H1 (cell line): ENCODE data around the gene OSBPL5. TPM values are rescaled to one million over a fixed set of nuclear protein-coding genes. Genes with fewer than 3 reads are reported as not detected.

Experiments
- CTCF ChIA-PET: fragments of 300-600 bp; sonication (Branson Sonifier 250); formaldehyde crosslinking; loops from one replicate; lab custom pipeline; 2021; ENCODE audit not compliant: partially characterized antibody; lab: Charles Lee
- POLR2A ChIA-PET: fragments of 300-600 bp; sonication (Branson Sonifier 250); formaldehyde crosslinking; loops from one replicate; lab custom pipeline; 2021; ENCODE audit warnings: inconsistent platforms; ENCODE audit not compliant: partially characterized antibody; lab: Charles Lee
- DNase-seq, 2 experiments: peaks; one replicate each; pipeline versions ENCODE4 v3.0.0 to v3.0.0-alpha.2; 2010 to 2022; ENCODE audit warnings: low spot score in 2 of 2, low read depth in 1 of 2, mixed read lengths in 1 of 2
- FAIRE-seq: peaks from 2 replicates; lab custom pipeline; 2011; peaks lifted over from hg19 to GRCh38; lab: Jason Lieb, UNC
- H2AFZ ChIP-seq: 2 replicates; pipeline ENCODE4 v1.8.1; 2012; ENCODE audit warnings: low read length, inconsistent platforms
- H2AK5ac ChIP-seq: 2 replicates; pipeline ENCODE4 v1.6.1; 2013; ENCODE audit warnings: low read depth, low read length
- H2BK120ac ChIP-seq: replicated peaks from 2 replicates; pipeline ENCODE3; 2013; ENCODE audit warnings: low read depth, low read length, inconsistent platforms
- H2BK12ac ChIP-seq: 2 replicates; pipeline ENCODE4 v1.6.1; 2013; ENCODE audit warnings: low read depth, low read length
- H2BK15ac ChIP-seq: 2 replicates; pipeline ENCODE4 v1.6.1; 2013; ENCODE audit warnings: low read length
- H2BK20ac ChIP-seq: 2 replicates; pipeline ENCODE4 v1.6.1; 2013; ENCODE audit warnings: low read length
- H2BK5ac ChIP-seq: 2 replicates; pipeline ENCODE4 v1.6.1; 2013; ENCODE audit warnings: low read depth, low read length
- H3K14ac ChIP-seq: 2 replicates; pipeline ENCODE4 v1.6.1; 2013; ENCODE audit warnings: inconsistent platforms; ENCODE audit not compliant: insufficient read length
- H3K18ac ChIP-seq: 2 replicates; pipeline ENCODE4 v1.6.1; 2013; ENCODE audit warnings: low read length; ENCODE audit errors: extremely low read depth
- H3K23ac ChIP-seq: 2 replicates; pipeline ENCODE4 v1.6.1; 2013; ENCODE audit warnings: inconsistent platforms; ENCODE audit not compliant: insufficient read length
- H3K23me2 ChIP-seq: 2 replicates; pipeline ENCODE4 v1.6.1; 2013; ENCODE audit warnings: low read depth, low read length
- H3K27ac ChIP-seq: 2 replicates; pipeline ENCODE4 v1.6.1; 2011; ENCODE audit warnings: low read depth, low read length, inconsistent platforms
- H3K27me3 ChIP-seq, 4 experiments: replicated peaks in 1 of 4; 1 replicate in 1 of 4; 2 replicates in 3 of 4; pipeline versions ENCODE4 v1.6.1 to v1.8.1; 2011 to 2013; ENCODE audit warnings: low read length in 3 of 4, mild to moderate bottlenecking in 3 of 4, inconsistent platforms in 2 of 4, mixed read lengths in 2 of 4, moderate library complexity in 1 of 4; ENCODE audit not compliant: control insufficient read depth in 3 of 4, insufficient read depth in 3 of 4; ENCODE audit errors: extremely low read depth in 1 of 4
- H3K36me3 ChIP-seq, 4 experiments: 2 replicates each; pipeline versions ENCODE4 v1.6.1 to v1.8.1; 2011 to 2013; ENCODE audit warnings: mild to moderate bottlenecking in 4 of 4, low read length in 3 of 4, moderate library complexity in 2 of 4, control low read depth in 1 of 4, inconsistent platforms in 1 of 4; ENCODE audit not compliant: insufficient read depth in 4 of 4, control insufficient read depth in 2 of 4
- H3K4ac ChIP-seq: replicated peaks from 2 replicates; pipeline ENCODE3; 2013; ENCODE audit warnings: low read length, low read depth, mixed read lengths, inconsistent platforms; ENCODE audit not compliant: insufficient read length
- H3K4me1 ChIP-seq, 4 experiments: replicated peaks in 1 of 4; 1 replicate in 1 of 4; 2 replicates in 3 of 4; pipeline versions ENCODE4 v1.6.1 to v1.8.1; 2011 to 2013; ENCODE audit warnings: low read length in 3 of 4, inconsistent platforms in 2 of 4, mixed read lengths in 1 of 4; ENCODE audit not compliant: insufficient read depth in 4 of 4, control insufficient read depth in 3 of 4
- H3K4me2 ChIP-seq, 2 experiments: 2 replicates each; pipeline versions ENCODE4 v1.6.1 to v1.8.1; 2011 to 2013; ENCODE audit warnings: low read depth in 2 of 2, low read length in 2 of 2, control low read depth in 1 of 2, inconsistent platforms in 1 of 2, mild to moderate bottlenecking in 1 of 2; ENCODE audit not compliant: insufficient read depth in 1 of 2
- H3K4me3 ChIP-seq, 4 experiments: fragments of 200-600, 300-600 bp in 1 of 4; sonication (generic), shearing (Covaris generic), sonication (Bioruptor Twin) in 1 of 4; 2 replicates each; pipeline versions ENCODE4 v1.5.1 to v1.8.1; 2011 to 2016; ENCODE audit warnings: low read length in 4 of 4, low read depth in 3 of 4, control low read depth in 2 of 4, inconsistent platforms in 2 of 4, mild to moderate bottlenecking in 2 of 4, mixed read lengths in 1 of 4, moderate library complexity in 1 of 4; ENCODE audit not compliant: insufficient read depth in 2 of 4; ENCODE audit errors: extremely low read depth in 1 of 4
- H3K56ac ChIP-seq: replicated peaks from 2 replicates; pipeline ENCODE3; 2013; ENCODE audit warnings: low read depth, mild to moderate bottlenecking, mixed read lengths, low read length, inconsistent platforms; ENCODE audit not compliant: insufficient read length
- H3K79me1 ChIP-seq: 2 replicates; pipeline ENCODE4 v1.6.1; 2013; ENCODE audit warnings: low read depth, low read length, control low read depth
- H3K79me2 ChIP-seq, 2 experiments: 2 replicates each; pipeline versions ENCODE4 v1.6.1 to v1.8.1; 2012 to 2013; ENCODE audit warnings: low read length in 2 of 2, mild to moderate bottlenecking in 2 of 2, inconsistent platforms in 1 of 2; ENCODE audit not compliant: insufficient read depth in 2 of 2, control insufficient read depth in 1 of 2
- H3K9ac ChIP-seq, 4 experiments: replicated peaks in 1 of 4; 1 replicate in 1 of 4; 2 replicates in 3 of 4; pipeline versions ENCODE4 v1.6.1 to v1.8.1; 2011 to 2013; ENCODE audit warnings: low read depth in 3 of 4, low read length in 3 of 4, control low read depth in 2 of 4, mild to moderate bottlenecking in 2 of 4, moderate library complexity in 2 of 4, inconsistent platforms in 1 of 4; ENCODE audit errors: extremely low read depth in 1 of 4
- H3K9me3 ChIP-seq, 2 experiments: 2 replicates each; pipeline versions ENCODE4 v1.6.1 to v1.8.1; 2012 to 2013; ENCODE audit warnings: mild to moderate bottlenecking in 2 of 2, moderate library complexity in 2 of 2, control low read depth in 1 of 2, inconsistent platforms in 1 of 2, low read depth in 1 of 2, low read length in 1 of 2, mixed read lengths in 1 of 2; ENCODE audit not compliant: insufficient read depth in 2 of 2
- H4K20me1 ChIP-seq, 2 experiments: replicated peaks in 1 of 2; 2 replicates each; pipeline versions ENCODE3 to v1.8.1; 2011 to 2013; ENCODE audit warnings: inconsistent platforms in 2 of 2, low read length in 2 of 2, mild to moderate bottlenecking in 1 of 2; ENCODE audit not compliant: insufficient read depth in 2 of 2, control insufficient read depth in 1 of 2
- H4K5ac ChIP-seq: 2 replicates; pipeline ENCODE4 v1.6.1; 2013; ENCODE audit warnings: low read length, low read depth, mixed read lengths, inconsistent platforms; ENCODE audit not compliant: insufficient read length
- H4K8ac ChIP-seq: 2 replicates; pipeline ENCODE4 v1.8.0; 2013; ENCODE audit warnings: mild to moderate bottlenecking, moderate library complexity, low read length, inconsistent platforms; ENCODE audit not compliant: insufficient read depth; ENCODE audit errors: extremely low read depth
- H4K91ac ChIP-seq: replicated peaks from 2 replicates; pipeline ENCODE3; 2013; ENCODE audit warnings: low read length, mixed read lengths, inconsistent platforms; ENCODE audit not compliant: insufficient read length
- MAFK ChIP-seq: IDR thresholded peaks from 2 replicates; pipeline ENCODE4 v1.6.1; 2012; ENCODE audit warnings: low read depth, mild to moderate bottlenecking, improper control_type of control experiment, low read length
- SP2 ChIP-seq: IDR thresholded peaks from 2 replicates; pipeline ENCODE4 v1.6.1; 2012; ENCODE audit warnings: mild to moderate bottlenecking, low read length, inconsistent platforms
- WGBS, 2 experiments: shearing (Covaris generic) in 1 of 2; methylation state at CpG; one replicate each; pipeline versions ENCODE4 v1.1.6 to v1.1.7; 2013 to 2015; ENCODE audit warnings: low lambda C conversion rate in 2 of 2, mixed read lengths in 2 of 2, inconsistent platforms in 1 of 2, low coverage in 1 of 2, missing lambda C conversion rate in 1 of 2; ENCODE audit not compliant: insufficient replicate concordance in 2 of 2, insufficient coverage in 1 of 2, insufficient read length in 1 of 2; ENCODE audit errors: extremely low coverage in 1 of 2, missing lambda C conversion rate in 1 of 2; 5-methylcytosine and 5-hydroxymethylcytosine counted together
- polyA plus RNA-seq, 7 experiments: library from polyadenylated mRNA; depleted of rRNA in 3 of 7; stranded (reverse) in 5 of 7; unstranded in 2 of 7; fragments of >200 nt in 5 of 7; fragments of 200-250 nt in 2 of 7; gene quantifications; 1 replicate in 5 of 7; 2 replicates in 1 of 7; 4 replicates in 1 of 7; pipeline versions ENCODE4 v1.2.1 to v1.2.3, GENCODE V29; 2011 to 2013; ENCODE audit warnings: missing spikeins in 2 of 7, mixed read lengths in 2 of 7
- total RNA-seq: library from RNA; stranded (reverse); fragmentation: NEBNext Ultra II Directional; extraction: Animal tissue kit (Norgen Biotek cat#: 25700); gene quantifications from 2 replicates; pipeline ENCODE4 v1.2.1, GENCODE V29; 2021

The OSBPL5 gene
- total and polyA plus RNA-seq, 2 of the 8 experiments (the other 6 are each of a cell fraction or from before 2014, with no cell fraction given): 3.4 to 9.9 TPM

- H3K4ac ChIP-seq: no peak overlapping the region
- no peak overlapping the region for H2BK15ac ChIP-seq
- H3K14ac ChIP-seq: no peak overlapping the region
- H3K9ac ChIP-seq: no peak overlapping the region
- no peaks in the 10 kb centered on the region for H3K23me2 ChIP-seq
- no peaks in the 10 kb centered on the region for H3K27me3 ChIP-seq
- H2AFZ ChIP-seq: no peak overlapping the region
- no peak for DNase-seq
- no peaks in the 10 kb centered on the region for H4K20me1 ChIP-seq
- no peak for TF ChIP-seq SP2
- TF ChIP-seq MAFK: 0 out of 2 replicates have a peak, but pooled peaks have one; percentile 52
- TF ChIP-seq, all 59 proteins: peak for 1
- ChIA-PET POLR2A (interaction anchor here (0.7 kb wide), 1 partner anchor 103 kb away, joined by 3 read pairs; no protein-coding TSS in a partner anchor), CTCF (interaction anchor here (0.9 to 1.3 kb wide), 3 partner anchors 8 to 44 kb away, joined by 3 to 6 read pairs (median 5); no protein-coding TSS in a partner anchor)
- Histone ChIP-seq H2BK20ac (no peak overlapping the region), H3K4me3 (no peak overlapping the region), H2BK12ac (no peak overlapping the region), H3K56ac (no peak overlapping the region), H2AK5ac (no peak overlapping the region), H2BK5ac (no peak overlapping the region), H4K8ac (no peak overlapping the region), H4K91ac (no peak overlapping the region), H3K23ac (no peak overlapping the region), H3K4me2 (no peak overlapping the region), H3K27ac (no peak overlapping the region), H3K4me1 (no peaks in the 10 kb centered on the region), H2BK120ac (no peak overlapping the region), H3K9me3 (no peaks in the 10 kb centered on the region), H4K5ac (no peak overlapping the region), H3K18ac (no peak overlapping the region), H3K79me1 (no peaks in the 10 kb centered on the region), H3K36me3 (no peaks in the 10 kb centered on the region), H3K79me2 (no peaks in the 10 kb centered on the region)
- no peak for FAIRE-seq
- 97% methylated on average over 5 of the region's 6 CpGs; no CpG with 5 or more reads in 1 of the 2 experiments for WGBS, 2 experiments
Observed at GRCh38 chr11:3081386-3081751, 83.7 kb downstream of the OSBPL5 start.
